DND-41 (cell line): ENCODE data around the gene SPTBN4.

Experiments used
- CTCF ChIP-seq: IDR thresholded peaks from 2 replicates; pipeline ENCODE4 v1.5.1; 2012; ENCODE audit warnings: borderline replicate concordance, low read length, moderate library complexity, mild to moderate bottlenecking; ENCODE audit not compliant: poor library complexity, severe bottlenecking; ENCODE audit errors: extremely low read depth
- EZH2 ChIP-seq: IDR thresholded peaks from 3 replicates; pipeline ENCODE4 v1.6.1; 2012; ENCODE audit warnings: borderline replicate concordance, low read depth, mild to moderate bottlenecking, moderate library complexity, low read length, inconsistent platforms; ENCODE audit not compliant: severe bottlenecking

DNA sequence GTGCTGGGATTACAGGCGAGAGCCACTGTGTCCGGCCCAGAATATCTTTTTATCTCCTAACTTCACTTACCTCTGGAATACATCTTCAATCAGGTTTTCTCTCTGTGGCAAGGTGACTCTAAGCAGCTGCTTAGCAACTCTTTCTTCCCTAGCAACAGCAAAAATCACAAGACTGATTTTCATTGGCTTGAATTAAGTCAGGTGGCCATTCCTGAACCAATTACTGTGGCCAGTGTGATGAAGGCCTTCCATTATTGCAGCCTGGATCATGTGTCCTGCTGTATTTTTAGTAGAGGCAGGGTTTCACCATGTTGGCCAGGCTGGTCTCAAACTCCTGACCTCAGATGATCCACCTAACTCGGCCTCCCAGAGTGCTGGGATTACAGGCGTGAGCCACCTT lies 125.4 kb downstream of the SPTBN4 start:
- TF ChIP-seq CTCF (no peak), EZH2 (no peak)
